GM19351 (cell line): ENCODE results near the gene HSD11B2.

Experiments
- ATAC-seq: cut with Tn5 transposase; IDR thresholded peaks from one replicate; pipeline ENCODE4 v1.9.1; 2021; ENCODE audit warnings: mild to moderate bottlenecking, moderate library complexity; ENCODE audit not compliant: unreplicated experiment

Gene HSD11B2

GRCh38 chr16:67430977-67431774 is at the start of gene HSD11B2:
HSD11B2 (plus strand) TSS chr16:67431121; CDS start chr16:67431249, 128 bp downstream.
- no peak for ATAC-seq

DNA sequence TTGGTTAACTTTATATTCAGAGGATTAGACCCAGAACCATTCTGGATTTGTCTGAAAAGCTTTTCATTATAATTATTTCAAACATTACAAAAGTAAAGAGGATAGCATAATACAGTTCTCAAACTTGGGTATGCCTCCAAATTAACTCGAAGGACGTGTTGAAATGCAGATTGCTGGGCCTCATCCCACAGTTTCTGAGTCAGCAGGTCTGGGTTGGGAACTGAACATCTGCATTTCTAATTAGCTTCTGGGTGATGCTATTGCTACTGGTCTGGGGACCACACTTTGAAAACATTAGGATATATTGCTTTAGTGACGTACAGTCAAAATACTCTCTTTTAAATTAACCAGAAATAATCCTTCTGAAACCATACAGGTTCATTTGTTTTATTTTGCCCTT is 47.6 kb upstream of the HSD11B2 start:
- ATAC-seq: no peak

GRCh38 chr16:67384778-67385510 is 46.0 kb upstream of the HSD11B2 start:
- ATAC-seq: no peak

DNA sequence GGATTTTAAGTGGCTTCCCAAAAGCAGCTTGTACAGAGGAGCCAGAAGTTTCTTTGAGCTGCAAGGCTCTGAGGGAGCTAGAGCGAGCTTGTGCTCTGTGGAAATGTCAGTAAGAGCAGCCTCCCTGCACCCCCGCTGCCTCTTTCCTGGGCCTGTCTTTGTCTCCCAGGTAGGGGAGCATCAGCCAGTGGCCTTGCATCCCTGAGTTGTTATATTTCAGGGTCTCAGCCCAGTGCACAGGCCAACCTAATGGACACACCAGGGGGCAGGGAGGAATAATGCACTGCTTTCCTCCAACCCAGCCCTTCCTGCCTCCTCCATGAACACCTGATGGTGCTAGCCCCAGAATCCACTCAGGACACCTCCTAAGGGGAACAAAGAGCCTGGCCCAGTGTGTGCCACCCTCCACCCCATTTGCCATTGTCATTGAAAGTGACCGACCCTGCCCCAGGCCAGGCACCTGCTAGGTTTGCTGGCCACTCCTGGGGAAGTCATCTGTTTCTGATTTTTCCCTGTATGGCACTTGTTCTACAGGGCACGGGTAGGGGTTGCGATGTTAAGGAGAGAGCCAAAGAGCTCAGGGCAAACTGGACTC is 44.0 kb upstream of the HSD11B2 start:
- ATAC-seq: no peak

GRCh38 chr16:67387479-67388079 is 43.3 kb upstream of the HSD11B2 start:
- no peak for ATAC-seq

- no peak for ATAC-seq
Observed at GRCh38 chr16:67388191-67388590, 42.7 kb upstream of the HSD11B2 start.

DNA sequence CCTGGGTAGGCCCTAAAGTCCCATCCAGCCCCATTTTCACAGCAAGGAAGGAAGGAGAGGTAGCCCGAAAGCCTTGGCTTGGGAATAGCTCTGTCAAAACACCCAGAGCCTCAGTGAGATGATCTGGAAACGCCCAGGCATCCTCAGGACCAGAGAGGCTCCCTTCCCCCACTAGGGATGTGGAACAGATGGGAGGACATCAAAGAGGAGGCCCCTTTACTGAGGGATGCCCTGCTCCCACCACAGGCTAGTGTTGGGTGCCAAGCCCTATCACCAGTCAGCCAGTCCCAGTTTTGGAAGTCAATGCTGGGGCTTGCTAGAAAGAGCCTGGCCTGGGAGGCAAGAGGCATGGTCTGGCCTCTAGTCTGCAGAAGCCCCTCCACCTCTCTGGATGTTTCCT is 42.3 kb upstream of the HSD11B2 start:
- ATAC-seq: no peak

DNA sequence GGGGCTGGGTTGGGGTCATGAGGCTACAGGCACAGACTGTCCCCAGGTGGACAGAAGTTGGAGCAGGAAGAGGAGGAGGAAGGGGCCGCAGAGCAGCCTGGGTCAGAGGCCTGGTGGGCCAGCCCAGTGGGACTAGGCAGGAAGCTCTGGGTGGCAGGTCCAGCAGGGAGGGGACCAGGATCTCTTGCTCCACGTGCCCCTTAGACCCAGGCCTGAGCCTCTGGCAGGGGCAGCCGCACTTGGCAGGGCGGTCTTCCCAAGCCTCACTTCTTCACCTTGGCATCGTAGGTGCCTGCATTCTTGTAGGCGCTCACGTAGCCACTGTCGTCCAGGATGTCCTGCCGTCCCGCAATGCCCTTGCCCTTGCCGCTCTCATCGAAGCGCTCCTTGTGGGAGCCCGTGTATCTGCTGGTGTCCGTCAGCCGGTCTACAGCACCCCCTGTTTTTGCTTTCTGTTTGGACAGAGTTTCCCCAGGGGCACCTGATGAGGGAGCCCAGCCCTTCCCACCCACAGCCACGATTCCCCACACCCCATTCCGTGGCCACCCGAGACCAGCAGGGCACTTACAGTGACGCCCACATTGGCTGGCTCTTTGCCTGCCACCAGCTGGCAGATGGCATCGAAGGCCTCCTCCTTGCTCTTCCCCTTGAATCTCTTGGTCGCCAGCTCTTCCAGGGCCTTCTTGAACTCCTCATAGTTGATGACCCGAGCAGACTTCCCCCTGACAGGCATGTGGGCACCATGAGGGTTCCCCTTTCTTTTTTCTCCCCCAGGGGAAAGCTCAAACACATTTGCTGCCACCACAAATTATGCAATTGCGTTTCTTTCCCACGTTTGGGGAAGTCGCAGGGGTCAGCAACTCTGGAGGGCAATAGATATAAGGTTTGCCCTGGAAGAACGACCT is 40.8 kb upstream of the HSD11B2 start:
- no peak for ATAC-seq

DNA sequence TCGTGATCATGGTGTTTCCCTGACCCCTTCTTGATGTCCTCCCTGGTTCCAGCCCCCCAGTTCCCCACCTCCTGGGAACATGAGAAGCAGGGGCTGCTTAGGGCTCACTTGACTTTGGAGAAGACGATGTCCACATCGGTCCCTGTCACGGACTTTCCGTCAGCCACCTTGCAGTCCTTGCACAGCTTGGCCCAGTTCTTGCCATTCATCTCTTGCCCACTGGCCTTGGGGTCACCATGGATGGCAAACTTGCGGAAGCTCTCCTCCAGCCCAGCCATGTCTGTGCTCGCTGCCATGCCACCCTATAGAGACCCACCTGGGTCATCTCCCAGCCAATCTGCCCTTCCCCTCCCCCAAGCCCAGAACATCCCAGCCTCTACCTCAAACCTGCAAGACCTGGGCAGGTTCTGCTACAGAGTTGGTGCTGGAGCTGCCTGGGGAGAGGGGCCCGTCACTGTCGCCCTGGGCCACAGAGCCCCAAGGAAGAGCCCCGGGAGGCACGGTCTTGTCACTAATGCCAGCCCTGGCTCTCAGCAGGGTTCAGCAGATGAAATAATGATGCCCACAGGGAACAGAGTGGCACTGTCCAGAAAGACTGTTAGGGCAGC is 40.0 kb upstream of the HSD11B2 start:
- ATAC-seq: no peak

DNA sequence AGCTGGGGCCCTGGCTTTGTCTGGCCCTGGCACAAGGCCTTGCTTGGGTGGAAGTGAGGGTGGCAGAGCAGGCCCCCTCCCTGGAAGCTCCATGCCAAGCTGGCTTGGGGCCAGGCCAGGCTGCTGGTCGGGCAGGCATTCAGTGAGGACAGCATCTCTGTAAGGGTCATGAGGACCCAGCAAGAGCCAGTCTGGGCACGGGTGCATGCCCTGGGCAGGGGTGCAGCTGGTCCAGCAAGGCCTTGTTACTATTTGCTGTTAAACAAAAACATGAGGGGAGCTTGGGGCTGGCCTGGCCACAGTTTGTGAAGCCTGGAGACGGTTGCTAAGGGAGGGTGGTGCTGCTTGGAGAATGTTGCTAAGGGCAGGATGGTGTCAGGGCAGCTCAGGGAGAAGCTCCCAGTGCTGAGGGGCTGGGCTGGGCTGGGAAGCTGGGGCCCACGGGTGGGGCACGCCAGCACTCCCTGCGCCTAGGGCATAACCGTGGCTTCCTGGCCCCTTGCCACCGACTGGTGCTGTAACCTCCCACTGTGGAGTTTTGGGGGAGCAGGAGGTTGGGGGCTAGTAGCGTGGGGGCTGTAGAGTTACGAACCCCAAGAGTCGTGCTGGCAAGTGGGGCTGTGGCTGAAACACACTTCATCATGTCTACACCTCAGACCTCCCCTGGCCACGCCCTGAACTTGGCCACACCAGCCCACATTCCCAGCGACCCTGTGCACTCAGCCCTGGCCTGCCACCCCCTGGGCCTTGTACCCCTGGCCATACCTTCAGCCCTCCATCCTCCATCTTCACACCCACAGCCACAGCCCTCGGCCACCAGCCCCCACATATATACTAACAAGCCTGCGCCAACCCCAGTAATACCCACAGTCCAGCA is 39.3 kb upstream of the HSD11B2 start:
- no peak for ATAC-seq

DNA sequence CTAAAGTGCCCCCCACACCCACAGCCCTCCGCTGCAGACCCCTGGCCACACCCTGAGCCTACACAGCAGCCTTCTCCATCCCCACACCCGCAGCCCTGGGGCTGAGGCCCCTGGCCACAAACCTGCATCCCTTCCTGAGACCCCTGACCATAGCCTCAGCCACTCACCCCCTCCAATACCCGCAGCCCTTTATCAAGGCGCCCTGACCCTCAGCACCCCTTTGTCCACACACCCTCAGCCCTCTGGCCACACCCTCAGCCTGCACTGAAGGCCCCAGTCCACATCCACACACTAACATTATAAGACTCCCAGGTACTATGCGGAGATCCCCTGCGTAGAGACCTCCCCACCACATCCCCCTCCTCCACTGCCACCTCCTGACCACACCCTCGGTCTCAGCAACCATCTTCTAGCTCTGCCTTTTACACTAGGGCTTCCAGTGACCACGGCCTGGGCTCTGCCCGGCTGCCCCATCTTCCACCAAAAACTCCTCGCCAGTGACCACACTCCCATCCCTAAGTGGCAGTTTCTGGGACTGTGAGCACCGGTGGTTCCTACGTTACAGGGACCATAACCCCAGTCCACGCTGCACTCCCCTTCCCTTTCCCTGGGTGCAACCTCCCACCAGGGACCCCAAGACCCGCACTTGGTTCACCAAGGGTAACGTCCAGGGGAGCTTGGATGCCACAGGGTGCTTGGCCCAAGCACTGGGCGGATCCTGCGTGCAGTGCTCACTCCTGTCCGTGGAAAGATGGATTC is 38.4 kb upstream of the HSD11B2 start:
- ATAC-seq: no peak

GRCh38 chr16:67393111-67393787 is 37.7 kb upstream of the HSD11B2 start, which contains the start of gene TPPP3:
TPPP3 (minus strand) TSS chr16:67393498; CDS start chr16:67391111, 2,387 bp downstream.
- no peak for ATAC-seq

DNA sequence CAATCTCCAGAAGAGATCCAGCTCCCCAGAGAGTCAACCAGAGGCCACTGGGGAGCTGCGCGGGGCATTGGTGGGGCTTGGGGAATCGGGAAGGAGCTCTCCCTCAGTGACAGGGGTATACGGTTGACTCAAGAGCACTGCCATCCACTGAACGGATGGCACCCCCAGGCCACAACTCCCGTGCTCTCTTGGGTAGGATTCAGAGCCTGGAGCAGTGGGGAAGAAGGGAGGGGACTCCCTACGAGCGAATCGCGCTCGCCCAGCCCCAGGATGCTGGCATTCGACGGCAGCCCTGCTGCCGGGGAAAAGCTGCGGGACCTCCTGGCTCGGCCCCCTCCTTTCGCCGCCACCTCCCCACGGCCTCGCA is 37.1 kb upstream of the HSD11B2 start:
- ATAC-seq: no peak

DNA sequence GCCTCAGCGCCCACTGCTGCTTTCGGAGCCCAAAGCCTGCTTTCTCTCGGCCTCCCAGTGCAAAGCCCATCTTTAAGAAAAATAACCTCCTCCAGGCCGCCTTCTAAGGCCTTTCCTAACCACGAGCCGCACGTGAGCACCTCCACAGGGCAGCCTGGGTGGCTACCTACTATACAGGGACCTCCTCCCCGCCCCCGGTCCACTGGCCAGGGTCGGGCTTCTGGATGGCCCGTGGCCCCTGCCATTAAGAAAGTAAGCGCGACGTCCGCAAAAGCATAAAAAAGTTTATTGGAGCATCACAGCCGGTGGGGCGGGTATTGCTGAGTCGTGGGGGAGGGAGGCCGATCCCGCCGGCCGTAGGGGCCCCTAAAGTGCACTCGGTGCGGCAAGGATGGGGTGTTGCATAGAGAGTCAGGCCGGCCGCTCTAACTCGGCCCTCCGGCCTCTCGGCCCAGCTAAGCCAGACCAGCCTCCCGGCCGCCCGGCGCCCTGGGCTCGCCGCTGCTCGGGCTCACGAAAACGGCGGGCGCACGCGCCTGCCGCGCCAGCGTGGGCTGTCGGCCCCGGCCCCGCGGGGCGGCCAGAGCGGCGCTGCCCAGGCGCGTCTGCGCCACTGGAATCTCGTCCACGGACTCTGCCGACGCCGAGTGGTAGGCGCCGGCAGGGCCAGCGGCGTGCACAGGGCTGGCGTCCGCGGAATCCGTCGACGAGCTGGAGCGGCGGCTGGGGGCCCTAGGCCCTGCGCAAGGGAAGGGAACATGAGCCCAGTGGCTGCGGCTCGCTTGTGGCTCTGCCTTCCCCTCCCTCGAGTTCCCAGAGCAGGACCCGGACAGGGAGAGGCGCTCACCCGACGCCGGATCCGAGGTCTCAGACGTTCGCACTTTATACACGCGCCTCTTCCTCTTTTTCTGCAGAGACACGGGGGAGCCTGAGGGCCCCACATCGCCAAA is 36.5 kb upstream of the HSD11B2 start:
- no peak for ATAC-seq

GRCh38 chr16:67395105-67395457 is 35.8 kb upstream of the HSD11B2 start:
- ATAC-seq: no peak

GRCh38 chr16:67395458-67396158 is 35.3 kb upstream of the HSD11B2 start:
- no peak for ATAC-seq
